Cardiac muscle cell (in vitro differentiated cells and primary cell): Measurements from ENCODE around the gene MACROD2. TPM values are rescaled to one million over a fixed set of nuclear protein-coding genes. Genes with fewer than 3 reads are reported as not detected.

ENCODE experiments used
- DNase-seq, 2 donors: peaks; one replicate each; pipeline versions ENCODE4 v3.0.0 to v3.0.0-alpha.2; 2010 to 2017; ENCODE audit warnings: low read depth in 1 of 2, low spot score in 1 of 2
- H3K27ac ChIP-seq: fragments of 200-600 bp; sonication (generic); 2 replicates; pipeline ENCODE4 v1.5.1; 2016
- H3K27me3 ChIP-seq: fragments of 200-600 bp; sonication (generic); 2 replicates; pipeline ENCODE4 v1.6.0; 2016; ENCODE audit warnings: control low read depth
- H3K36me3 ChIP-seq: fragments of 200-600 bp; sonication (generic); 2 replicates; pipeline ENCODE4 v1.5.1; 2016; ENCODE audit warnings: control low read depth
- H3K4me1 ChIP-seq: fragments of 200-600 bp; sonication (generic); 2 replicates; pipeline ENCODE4 v1.8.1; 2017; ENCODE audit warnings: low read depth, mild to moderate bottlenecking, mixed run types
- H3K4me3 ChIP-seq: fragments of 200-600 bp; sonication (generic); 2 replicates; pipeline ENCODE4 v1.5.1; 2016; ENCODE audit warnings: mild to moderate bottlenecking
- H3K9me3 ChIP-seq: fragments of 200-600 bp; sonication (generic); 2 replicates; pipeline ENCODE4 v1.5.1; 2017; ENCODE audit warnings: low read depth, mild to moderate bottlenecking, control low read depth
- polyA plus RNA-seq: library from polyadenylated mRNA; unstranded; fragments of >200 nt; fragmentation: Nextera tagmentation; extraction: Ambion mirVana; gene quantifications from 2 replicates; pipeline ENCODE4 v1.2.1, GENCODE V29; 2016
- total RNA-seq: library from RNA; depleted of rRNA; stranded (reverse); fragments of >200 nt; gene quantifications from 2 replicates; pipeline ENCODE4 v1.2.3, GENCODE V29; 2016
- TF ChIP-seq, protein P1 (sequence below): IDR thresholded peaks from 2 replicates; pipeline ENCODE4 v1.5.1; 2012; ENCODE audit warnings: low read depth, mild to moderate bottlenecking, low read length

MACROD2 gene
- total and polyA plus RNA-seq, 2 experiments from 2014 or later, result 9.3 to 14.4 TPM

- no peaks in the 10 kb centered on the region for H3K4me1 ChIP-seq
- no peaks in the 10 kb centered on the region for H3K36me3 ChIP-seq
- no peak overlapping the region for H3K27ac ChIP-seq
- no peak for DNase-seq
- no peaks in the 10 kb centered on the region for H3K9me3 ChIP-seq
- H3K4me3 ChIP-seq, result no peak overlapping the region
- no peaks in the 10 kb centered on the region for H3K27me3 ChIP-seq
- TF ChIP-seq, protein P1, sequence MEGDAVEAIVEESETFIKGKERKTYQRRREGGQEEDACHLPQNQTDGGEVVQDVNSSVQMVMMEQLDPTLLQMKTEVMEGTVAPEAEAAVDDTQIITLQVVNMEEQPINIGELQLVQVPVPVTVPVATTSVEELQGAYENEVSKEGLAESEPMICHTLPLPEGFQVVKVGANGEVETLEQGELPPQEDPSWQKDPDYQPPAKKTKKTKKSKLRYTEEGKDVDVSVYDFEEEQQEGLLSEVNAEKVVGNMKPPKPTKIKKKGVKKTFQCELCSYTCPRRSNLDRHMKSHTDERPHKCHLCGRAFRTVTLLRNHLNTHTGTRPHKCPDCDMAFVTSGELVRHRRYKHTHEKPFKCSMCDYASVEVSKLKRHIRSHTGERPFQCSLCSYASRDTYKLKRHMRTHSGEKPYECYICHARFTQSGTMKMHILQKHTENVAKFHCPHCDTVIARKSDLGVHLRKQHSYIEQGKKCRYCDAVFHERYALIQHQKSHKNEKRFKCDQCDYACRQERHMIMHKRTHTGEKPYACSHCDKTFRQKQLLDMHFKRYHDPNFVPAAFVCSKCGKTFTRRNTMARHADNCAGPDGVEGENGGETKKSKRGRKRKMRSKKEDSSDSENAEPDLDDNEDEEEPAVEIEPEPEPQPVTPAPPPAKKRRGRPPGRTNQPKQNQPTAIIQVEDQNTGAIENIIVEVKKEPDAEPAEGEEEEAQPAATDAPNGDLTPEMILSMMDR, result no peak
These were observed 1788.7 kb downstream of the MACROD2 start for GRCh38 chr20:15784020-15784419.

DNA sequence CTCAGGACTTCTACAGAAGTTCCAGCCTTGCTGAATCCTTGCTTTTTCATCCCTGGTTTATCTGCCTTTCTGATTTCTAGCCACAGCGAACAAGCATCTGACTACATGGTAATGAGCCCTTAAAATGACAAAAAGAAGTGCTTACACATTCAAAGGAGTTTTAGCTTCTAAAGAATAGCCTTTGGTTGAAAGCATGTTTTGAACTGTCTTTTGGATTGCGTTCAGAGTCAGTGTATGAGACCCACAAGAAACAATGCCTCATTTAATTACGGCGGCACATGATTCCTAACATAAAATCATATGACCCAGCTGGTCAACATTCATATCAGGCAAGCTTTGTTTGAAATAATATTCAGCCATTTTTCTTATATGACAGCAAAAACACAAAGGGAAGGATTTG lies 1793.8 kb downstream of the MACROD2 start:
- no peak overlapping the region for H3K27ac ChIP-seq
- H3K36me3 ChIP-seq, result no peaks in the 10 kb centered on the region
- TF ChIP-seq, protein P1, result no peak
- no peaks in the 10 kb centered on the region for H3K9me3 ChIP-seq
- H3K27me3 ChIP-seq, result no peaks in the 10 kb centered on the region
- no peak overlapping the region for H3K4me3 ChIP-seq
- DNase-seq, result no peak
- H3K4me1 ChIP-seq, result no peaks in the 10 kb centered on the region

GRCh38 chr20:15792855-15793254 lies 1797.5 kb downstream of the MACROD2 start:
- TF ChIP-seq, protein P1, result no peak
- H3K4me1 ChIP-seq, result no peaks in the 10 kb centered on the region

DNA sequence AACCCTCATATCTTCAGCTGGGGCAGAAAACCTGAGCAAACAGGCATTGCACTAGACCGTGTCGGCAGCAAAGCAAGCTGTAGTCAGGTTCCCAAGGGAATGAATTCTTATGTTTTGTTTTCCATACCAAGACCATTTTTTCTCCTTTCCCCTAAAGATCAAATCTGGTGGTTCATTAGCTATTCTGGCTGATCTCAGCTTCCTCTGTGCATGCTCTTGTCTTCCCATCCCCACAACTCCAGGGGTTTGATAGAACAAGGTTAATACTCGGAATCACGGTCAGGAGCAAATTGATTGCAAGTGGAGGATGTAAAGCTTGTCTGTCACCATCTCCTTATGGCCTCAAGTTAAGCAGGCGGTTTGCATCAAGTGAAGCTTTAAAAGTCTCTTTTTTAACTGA lies 1799.1 kb downstream of the MACROD2 start:
- H3K27me3 ChIP-seq, result no peaks in the 10 kb centered on the region
- no peaks in the 10 kb centered on the region for H3K9me3 ChIP-seq
- no peak for DNase-seq
- no peak overlapping the region for H3K4me3 ChIP-seq
- H3K27ac ChIP-seq, result no peak overlapping the region
- no peaks in the 10 kb centered on the region for H3K36me3 ChIP-seq
- TF ChIP-seq, protein P1, result no peak
- no peaks in the 10 kb centered on the region for H3K4me1 ChIP-seq

More at GRCh38 chr20:15792855-15793254, 1797.5 kb downstream of the MACROD2 start:
- Histone ChIP-seq H3K27ac (no peak overlapping the region), H3K36me3 (no peaks in the 10 kb centered on the region), H3K4me3 (no peak overlapping the region), H3K27me3 (no peaks in the 10 kb centered on the region), H3K9me3 (no peaks in the 10 kb centered on the region)
- no peak for DNase-seq

GRCh38 chr20:15795305-15796019 lies 1800.1 kb downstream of the MACROD2 start:
- no peak for DNase-seq
- no peaks in the 10 kb centered on the region for H3K36me3 ChIP-seq
- H3K4me1 ChIP-seq, result no peaks in the 10 kb centered on the region
- H3K9me3 ChIP-seq, result no peaks in the 10 kb centered on the region
- TF ChIP-seq, protein P1, result no peak
- no peak overlapping the region for H3K4me3 ChIP-seq
- H3K27ac ChIP-seq, result no peak overlapping the region
- H3K27me3 ChIP-seq, result no peaks in the 10 kb centered on the region
